Umbilical cord (tissue), 1 donor: ENCODE data around the gene CACNG5. TPM values are rescaled to one million over a fixed set of nuclear protein-coding genes. Genes with fewer than 3 reads are reported as not detected.

Source experiments
- total RNA-seq: library from RNA; depleted of rRNA; stranded (reverse); fragments of >200 nt; gene quantifications from one replicate; pipeline ENCODE4 v1.2.3, GENCODE V29; 2014; ENCODE audit warnings: low replicate concordance; ENCODE audit not compliant: insufficient read depth

CACNG5 gene
- total RNA-seq, 1 donor from 2014 or later: not detected

Other genes starting within 250 kb of the CACNG5 start
- 1.2 TPM for gene CACNG4, start 129.6 kb downstream of the CACNG5 start, total RNA-seq
- not detected for gene CACNG1, start 209.4 kb downstream of the CACNG5 start, total RNA-seq